Neural crest cell (in vitro differentiated cells): ENCODE data around the gene PTPN2. TPM values are rescaled to one million over a fixed set of nuclear protein-coding genes. Genes with fewer than 3 reads are reported as not detected.
A peak's percentile ranks its signal among the peaks of the same experiment; 100 is the strongest.

Experiments
- DNase-seq: peaks from one replicate; pipeline ENCODE4 v3.0.0; 2021; ENCODE audit warnings: low read depth, mixed read lengths, low spot score
- H3K27ac Mint-ChIP-seq: one replicate; pipeline ENCODE4 v1.8.0; 2021; ENCODE audit warnings: mild to moderate bottlenecking, mixed read lengths; ENCODE audit not compliant: unreplicated experiment
- H3K27me3 Mint-ChIP-seq: 2 replicates; pipeline ENCODE4 v1.8.0; 2021; ENCODE audit warnings: low read depth, mild to moderate bottlenecking, mixed read lengths
- H3K36me3 Mint-ChIP-seq: 2 replicates; pipeline ENCODE4 v1.8.0; 2021; ENCODE audit warnings: low read depth, mild to moderate bottlenecking, mixed read lengths
- H3K4me1 Mint-ChIP-seq: 2 replicates; pipeline ENCODE4 v1.8.0; 2021; ENCODE audit warnings: mixed read lengths
- H3K4me3 Mint-ChIP-seq: one replicate; pipeline ENCODE4 v1.8.0; 2021; ENCODE audit warnings: mild to moderate bottlenecking, mixed read lengths
- H3K9me3 Mint-ChIP-seq: 2 replicates; pipeline ENCODE4 v1.8.0; 2021; ENCODE audit warnings: mixed read lengths
- total RNA-seq: library from RNA; stranded (reverse); gene quantifications from 2 replicates; pipeline ENCODE4 v1.2.1, GENCODE V29; 2021
- TF ChIP-seq, protein P1 (sequence below): fragments of 200-600 bp; sonication (generic); conservative IDR thresholded peaks from 2 replicates; pipeline ENCODE4 v1.5.0; 2021; ENCODE audit warnings: antibody characterized with exemption, mild to moderate bottlenecking

Gene PTPN2
- total RNA-seq, 1 donor from 2014 or later, result 34.4 TPM

DNA sequence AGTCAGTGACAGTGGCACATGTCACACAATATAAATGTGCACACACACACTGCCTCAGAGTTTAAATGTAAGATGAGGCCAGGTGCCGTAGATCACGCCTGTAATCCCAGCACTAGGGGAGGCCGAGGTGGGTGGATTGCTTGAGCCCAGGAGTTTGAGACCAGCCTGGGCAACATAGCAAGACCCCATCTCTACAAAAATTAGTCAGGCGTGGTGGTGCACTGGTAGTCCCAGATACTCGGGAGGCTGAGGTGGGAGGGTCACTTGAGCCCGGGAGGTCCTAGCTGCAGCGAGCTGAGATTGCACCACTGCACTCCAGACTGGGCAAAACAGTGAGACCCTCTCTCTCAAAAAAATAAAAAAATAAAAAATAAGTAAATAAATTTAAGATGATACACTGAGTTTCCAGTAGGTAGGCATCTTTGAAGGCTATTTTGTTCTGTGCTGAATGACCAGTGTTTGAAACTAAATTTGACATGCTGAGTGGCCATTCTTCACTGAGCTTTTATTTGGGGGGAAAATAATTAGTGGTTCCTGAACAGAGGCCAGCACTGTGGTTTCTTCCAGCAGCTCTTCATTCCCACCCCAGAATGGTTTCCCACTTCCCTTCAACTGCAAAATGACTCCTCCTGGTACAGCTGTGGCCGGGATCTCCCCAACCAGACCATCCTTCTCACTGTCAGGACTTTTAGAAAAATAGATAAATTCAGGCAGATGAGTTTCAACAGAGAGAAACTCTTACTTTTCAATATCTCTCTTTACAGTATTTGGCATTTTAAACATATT, 136.3 kb downstream of the PTPN2 start:
- Mint-ChIP-seq H3K9me3 (no peaks in the 10 kb centered on the region), H3K4me1 (peaks cover 8% of the 10 kb centered on the region), H3K27ac (no peak overlapping the region), H3K27me3 (no peaks in the 10 kb centered on the region), H3K36me3 (no peaks in the 10 kb centered on the region), H3K4me3 (no peak overlapping the region)
- TF ChIP-seq, protein P1, sequence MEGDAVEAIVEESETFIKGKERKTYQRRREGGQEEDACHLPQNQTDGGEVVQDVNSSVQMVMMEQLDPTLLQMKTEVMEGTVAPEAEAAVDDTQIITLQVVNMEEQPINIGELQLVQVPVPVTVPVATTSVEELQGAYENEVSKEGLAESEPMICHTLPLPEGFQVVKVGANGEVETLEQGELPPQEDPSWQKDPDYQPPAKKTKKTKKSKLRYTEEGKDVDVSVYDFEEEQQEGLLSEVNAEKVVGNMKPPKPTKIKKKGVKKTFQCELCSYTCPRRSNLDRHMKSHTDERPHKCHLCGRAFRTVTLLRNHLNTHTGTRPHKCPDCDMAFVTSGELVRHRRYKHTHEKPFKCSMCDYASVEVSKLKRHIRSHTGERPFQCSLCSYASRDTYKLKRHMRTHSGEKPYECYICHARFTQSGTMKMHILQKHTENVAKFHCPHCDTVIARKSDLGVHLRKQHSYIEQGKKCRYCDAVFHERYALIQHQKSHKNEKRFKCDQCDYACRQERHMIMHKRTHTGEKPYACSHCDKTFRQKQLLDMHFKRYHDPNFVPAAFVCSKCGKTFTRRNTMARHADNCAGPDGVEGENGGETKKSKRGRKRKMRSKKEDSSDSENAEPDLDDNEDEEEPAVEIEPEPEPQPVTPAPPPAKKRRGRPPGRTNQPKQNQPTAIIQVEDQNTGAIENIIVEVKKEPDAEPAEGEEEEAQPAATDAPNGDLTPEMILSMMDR, result no peak
- DNase-seq, result no peak

DNA sequence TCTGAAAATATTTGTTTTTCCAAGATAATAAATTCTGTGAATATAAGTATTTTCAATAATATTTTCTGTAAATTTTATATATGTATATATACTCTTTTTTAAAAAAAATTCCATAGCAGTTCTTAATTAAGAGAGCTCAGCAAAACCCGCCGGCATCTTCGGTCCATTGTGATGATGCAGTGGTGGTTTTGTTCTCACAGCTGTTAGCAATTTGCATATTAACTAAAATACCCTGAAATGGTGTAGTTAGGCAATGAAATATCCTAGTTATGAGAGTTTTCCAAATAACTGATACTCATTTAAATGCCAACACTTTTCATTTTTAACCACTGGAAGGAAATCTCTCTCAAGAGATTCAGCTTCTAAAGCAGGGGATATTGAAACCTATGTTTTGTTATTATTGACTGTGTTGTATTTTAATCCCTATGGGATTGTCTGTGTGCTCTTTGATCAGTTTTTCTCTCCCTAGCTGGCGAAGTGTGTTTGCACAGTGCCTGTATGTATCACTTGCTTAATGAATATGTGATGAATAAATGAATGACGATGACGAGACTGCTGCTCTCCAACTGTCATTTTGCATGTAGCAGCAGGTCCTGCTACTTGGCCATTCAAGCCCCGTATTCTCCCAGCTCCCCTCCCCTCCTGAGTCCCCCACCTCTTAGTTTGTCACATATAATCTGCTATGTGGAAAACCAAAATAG, 138.8 kb downstream of the PTPN2 start:
- H3K4me1 Mint-ChIP-seq, result peaks cover 5% of the 10 kb centered on the region
- no peak overlapping the region for H3K27ac Mint-ChIP-seq
- H3K4me3 Mint-ChIP-seq, result no peak overlapping the region
- H3K9me3 Mint-ChIP-seq, result no peaks in the 10 kb centered on the region
- no peaks in the 10 kb centered on the region for H3K36me3 Mint-ChIP-seq
- TF ChIP-seq, protein P1, result no peak
- DNase-seq, result no peak
- no peaks in the 10 kb centered on the region for H3K27me3 Mint-ChIP-seq

DNA sequence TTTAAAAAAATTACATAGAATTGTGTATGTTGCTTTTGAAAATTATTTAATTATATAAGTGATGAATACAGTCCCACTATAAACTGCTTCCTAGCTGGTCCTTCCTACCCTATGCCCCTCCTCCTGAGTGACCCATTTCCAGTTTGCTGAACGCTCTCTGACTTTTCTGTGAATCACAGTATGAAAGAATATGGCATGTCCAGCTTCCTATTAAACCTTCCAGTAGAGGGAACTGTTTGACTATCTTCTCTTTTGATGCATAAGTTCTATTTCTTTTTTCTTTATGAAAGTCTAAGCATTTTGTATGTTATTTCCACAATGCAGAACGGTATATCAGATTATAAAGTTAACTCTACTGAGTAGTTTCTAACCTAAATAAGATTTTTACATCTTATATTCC, 139.9 kb downstream of the PTPN2 start:
- Mint-ChIP-seq H3K27me3 (no peaks in the 10 kb centered on the region), H3K4me3 (no peak overlapping the region), H3K36me3 (no peaks in the 10 kb centered on the region), H3K4me1 (no peaks in the 10 kb centered on the region), H3K9me3 (no peaks in the 10 kb centered on the region), H3K27ac (no peak overlapping the region)
- TF ChIP-seq, protein P1, result peak; percentile 71
- DNase-seq, result no peak

DNA sequence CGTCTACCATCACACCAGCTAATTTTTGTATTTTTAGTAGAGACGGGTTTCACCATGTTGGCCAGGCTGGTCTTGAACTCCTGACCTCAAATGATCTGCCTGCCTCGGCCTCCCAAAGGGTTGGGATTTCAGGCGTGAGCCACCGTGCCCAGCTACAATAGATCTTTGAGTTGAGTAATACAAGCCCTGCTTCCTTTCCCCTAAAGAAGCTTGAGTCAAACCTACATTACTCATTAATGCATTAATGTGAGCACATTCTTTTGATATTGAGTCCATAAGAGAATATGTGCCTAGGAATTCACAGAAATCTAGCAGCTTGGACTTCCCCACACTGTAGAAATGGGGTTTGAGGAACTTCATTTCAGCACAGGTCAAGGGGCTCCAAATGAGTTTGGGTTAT, 141.6 kb downstream of the PTPN2 start:
- H3K36me3 Mint-ChIP-seq, result no peaks in the 10 kb centered on the region
- no peak for DNase-seq
- no peaks in the 10 kb centered on the region for H3K4me1 Mint-ChIP-seq
- no peaks in the 10 kb centered on the region for H3K27me3 Mint-ChIP-seq
- H3K27ac Mint-ChIP-seq, result no peak overlapping the region
- no peaks in the 10 kb centered on the region for H3K9me3 Mint-ChIP-seq
- TF ChIP-seq, protein P1, result no peak
- H3K4me3 Mint-ChIP-seq, result no peak overlapping the region

Other genes starting within 250 kb of the PTPN2 start
- 34.9 and 40.5 TPM in 2 replicates for gene SPIRE1, start 226.1 kb downstream of the PTPN2 start, total RNA-seq
- 11.2 and 15.4 TPM in 2 replicates for gene CEP76, start 181.5 kb downstream of the PTPN2 start, total RNA-seq
- 61.4 and 69.0 TPM in 2 replicates for gene PSMG2, start 181.2 kb downstream of the PTPN2 start, total RNA-seq
- 64.2 and 74.5 TPM in 2 replicates for gene SEH1L, start 63.8 kb upstream of the PTPN2 start, total RNA-seq
- 39.6 and 39.9 TPM in 2 replicates for gene CEP192, start 107.1 kb upstream of the PTPN2 start, total RNA-seq